ENCODE results near the gene CALR. TPM values are rescaled to one million over a fixed set of nuclear protein-coding genes. Genes with fewer than 3 reads are reported as not detected.
"Not testable (repeated sequence)": the region's sequence is repeated elsewhere in the genome, so short reads cannot be mapped to it uniquely, and the experiment has no call there.

The CALR gene
- total RNA-seq, 1 experiment from 2014 or later: 606 TPM

- H3F3A ChIP-seq (ENCODE audit: insufficient read depth, low read depth): peaks cover 91% of the 10 kb centered on the region
- intact Hi-C loops (cut with micrococcal nuclease; ENCODE audit: unreplicated experiment): no loop called here
- H3K36me3 ChIP-seq (ENCODE audit: low read depth): peaks cover 45% of the 10 kb centered on the region
- no TSS peak for BruUV-seq (replicated peaks)
- peaks cover 32% of the 10 kb centered on the region for H3K79me2 ChIP-seq (ENCODE audit: low read depth)
- peaks cover 23% of the 10 kb centered on the region for H3K4me1 ChIP-seq (replicated peaks; ENCODE audit: insufficient read depth)
- ChIA-PET POLR2A (ENCODE audit: unreplicated experiment) (interaction anchor here (0.7 kb wide), 1 partner anchor 103 kb away, joined by 5 read pairs; no protein-coding TSS in a partner anchor), CTCF (no interaction called here)
- peak overlapping the region; percentile 97 for H3K4me2 ChIP-seq
- no peaks in the 10 kb centered on the region for H3K9me2 ChIP-seq (ENCODE audit: insufficient read depth)
- peaks cover 36% of the 10 kb centered on the region for H4K20me1 ChIP-seq (ENCODE audit: insufficient read depth)
- no peak for TF ChIP-seq EZH2 (IDR thresholded peaks at IDR 0.05; ENCODE audit: low read depth)
- no peak for TF ChIP-seq CTCF (conservative IDR thresholded peaks at IDR 0.05)
- H3K27ac ChIP-seq: no peak overlapping the region
- no peak for DNase-seq
- no peak overlapping the region for H2AFZ ChIP-seq
- H3K27me3 ChIP-seq (ENCODE audit: insufficient read depth, low read depth): no peaks in the 10 kb centered on the region
- H3K4me3 ChIP-seq: no peak overlapping the region
- H3K9me3 ChIP-seq (ENCODE audit: insufficient read depth, low read depth): no peaks in the 10 kb centered on the region
These were observed 9.5 kb downstream of the CALR start for GRCh38 chr19:12947702-12948611.

DNA sequence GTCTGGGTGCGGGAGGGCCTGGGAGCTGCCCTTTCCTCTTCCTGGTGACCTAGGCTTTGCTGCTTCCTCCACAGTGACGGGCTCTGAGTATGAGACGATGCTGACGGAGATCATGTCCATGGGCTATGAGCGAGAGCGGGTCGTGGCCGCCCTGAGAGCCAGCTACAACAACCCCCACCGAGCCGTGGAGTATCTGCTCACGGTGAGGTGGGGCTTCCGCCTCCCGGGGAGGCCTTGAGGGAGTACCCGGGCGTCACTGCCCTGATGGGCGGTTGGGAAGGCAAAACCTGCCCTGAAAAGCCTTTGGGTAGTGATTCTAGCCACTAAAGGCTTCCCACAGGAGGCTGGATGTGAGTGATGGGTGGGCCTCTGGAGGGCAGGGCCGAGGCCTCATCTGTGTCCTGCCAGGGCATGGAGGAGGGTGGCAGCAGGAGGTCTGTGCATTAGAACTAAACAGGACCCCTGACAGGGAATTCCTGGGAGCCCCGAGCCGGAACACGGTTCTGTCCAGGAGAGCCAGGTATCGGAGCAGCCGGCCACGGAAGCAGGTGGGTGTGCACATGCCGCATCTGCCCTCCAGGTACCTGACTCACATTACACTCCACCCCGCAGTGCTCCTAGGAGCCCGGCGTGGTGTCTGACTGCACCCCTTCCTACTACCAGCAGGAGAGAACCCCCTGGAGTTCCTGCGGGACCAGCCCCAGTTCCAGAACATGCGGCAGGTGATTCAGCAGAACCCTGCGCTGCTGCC, 10.4 kb downstream of the CALR start:
- no peaks in the 10 kb centered on the region for H3K27me3 ChIP-seq (ENCODE audit: insufficient read depth, low read depth)
- peaks cover 23% of the 10 kb centered on the region for H3K4me1 ChIP-seq (replicated peaks; ENCODE audit: insufficient read depth)
- BruUV-seq (replicated peaks): no TSS peak
- no peak overlapping the region for H3K4me2 ChIP-seq
- H3K27ac ChIP-seq: no peak overlapping the region
- H4K20me1 ChIP-seq (ENCODE audit: insufficient read depth): peaks cover 39% of the 10 kb centered on the region
- H3K79me2 ChIP-seq (ENCODE audit: low read depth): peaks cover 38% of the 10 kb centered on the region
- no peak for TF ChIP-seq EZH2 (IDR thresholded peaks at IDR 0.05; ENCODE audit: low read depth)
- TF ChIP-seq CTCF (conservative IDR thresholded peaks at IDR 0.05): no peak
- DNase-seq: no peak
- ChIA-PET POLR2A (ENCODE audit: unreplicated experiment) (no interaction called here), CTCF (no interaction called here)
- peaks cover 39% of the 10 kb centered on the region for H3K36me3 ChIP-seq (ENCODE audit: low read depth)
- peaks cover 89% of the 10 kb centered on the region for H3F3A ChIP-seq (ENCODE audit: insufficient read depth, low read depth)
- no peak overlapping the region for H3K4me3 ChIP-seq
- H3K9me2 ChIP-seq (ENCODE audit: insufficient read depth): no peaks in the 10 kb centered on the region
- no peak overlapping the region for H2AFZ ChIP-seq
- H3K9me3 ChIP-seq (ENCODE audit: insufficient read depth, low read depth): no peaks in the 10 kb centered on the region
- intact Hi-C loops (cut with micrococcal nuclease; ENCODE audit: unreplicated experiment): no loop called here

DNA sequence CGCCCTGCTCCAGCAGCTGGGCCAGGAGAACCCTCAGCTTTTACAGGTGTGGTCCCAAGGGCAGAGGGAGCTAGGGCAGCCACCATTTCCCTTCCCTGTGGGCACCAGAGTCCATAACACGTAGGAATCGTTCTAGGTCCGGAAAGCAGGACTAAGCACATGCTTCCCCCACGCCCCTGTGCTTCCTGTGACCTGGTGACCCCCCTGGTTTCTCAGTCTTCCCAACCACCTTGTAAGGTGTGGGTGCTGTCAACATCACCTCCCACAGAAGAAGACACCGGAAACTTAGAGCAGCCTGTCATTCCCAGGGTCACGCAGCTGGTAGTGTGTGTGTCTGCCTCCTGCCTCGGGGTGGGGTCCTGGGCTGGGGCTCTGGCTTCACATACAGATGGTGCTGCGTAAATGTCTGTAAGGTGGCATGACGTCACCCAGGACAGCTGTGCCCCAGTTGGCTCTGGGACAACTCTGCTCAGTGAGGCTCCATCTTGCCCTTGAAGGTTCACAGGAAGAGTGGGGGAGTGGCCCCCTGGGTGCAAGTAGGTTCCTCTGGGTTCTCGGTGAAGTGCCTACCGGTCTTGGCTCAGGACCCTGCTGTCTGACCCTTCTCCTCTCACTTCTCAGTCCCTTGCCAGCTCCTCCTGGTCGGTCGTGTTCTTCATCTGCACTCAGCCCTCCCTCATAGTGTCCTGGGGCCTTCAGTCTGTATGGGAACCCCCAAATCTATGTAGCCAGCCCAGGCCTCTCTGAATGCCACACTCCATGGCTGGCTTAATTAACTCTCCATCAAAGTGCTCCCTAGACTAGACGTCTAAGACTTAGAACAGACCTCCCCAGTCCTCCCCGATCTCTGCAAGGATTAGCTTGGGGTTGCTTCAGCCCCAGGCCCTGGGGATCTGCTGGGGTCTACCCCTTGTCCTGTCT, 11.2 kb downstream of the CALR start:
- no peak for TF ChIP-seq CTCF (conservative IDR thresholded peaks at IDR 0.05)
- TF ChIP-seq EZH2 (IDR thresholded peaks at IDR 0.05; ENCODE audit: low read depth): no peak
- peaks cover 46% of the 10 kb centered on the region for H3K79me2 ChIP-seq (ENCODE audit: low read depth)

DNA sequence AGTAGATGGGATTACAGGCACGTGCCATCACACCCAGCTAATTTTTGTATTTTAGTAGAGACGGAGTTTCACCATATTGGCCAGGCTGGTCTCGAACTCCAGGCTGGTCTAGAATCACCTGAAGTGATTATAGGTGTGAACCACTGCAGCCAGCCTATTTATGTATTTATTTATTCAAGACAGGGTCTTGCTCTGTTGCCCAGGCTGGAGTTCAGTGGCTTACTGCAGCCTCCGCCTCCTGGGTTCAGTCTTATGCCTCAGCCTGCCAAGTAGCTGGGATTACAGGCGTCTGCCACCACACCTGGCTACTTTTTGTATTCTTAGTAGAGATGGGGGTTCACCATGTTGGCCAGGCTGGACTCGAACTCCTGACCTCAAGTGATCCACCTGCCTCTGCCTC, 13.6 kb downstream of the CALR start:
- BruUV-seq (replicated peaks); H3K27ac ChIP-seq; H3K9me2 ChIP-seq (ENCODE audit: insufficient read depth); CTCF ChIA-PET; DNase-seq; intact Hi-C loops (cut with micrococcal nuclease; ENCODE audit: unreplicated experiment); H3K4me2 ChIP-seq; H3K9me3 ChIP-seq (ENCODE audit: insufficient read depth, low read depth); H3K4me3 ChIP-seq; H3K27me3 ChIP-seq (ENCODE audit: insufficient read depth, low read depth); POLR2A ChIA-PET (ENCODE audit: unreplicated experiment); H2AFZ ChIP-seq: not testable (repeated sequence)
- peaks cover 57% of the 10 kb centered on the region for H3K79me2 ChIP-seq (ENCODE audit: low read depth)
- peaks cover 91% of the 10 kb centered on the region for H3F3A ChIP-seq (ENCODE audit: insufficient read depth, low read depth)
- peaks cover 39% of the 10 kb centered on the region for H3K36me3 ChIP-seq (ENCODE audit: low read depth)
- peaks cover 26% of the 10 kb centered on the region for H3K4me1 ChIP-seq (replicated peaks; ENCODE audit: insufficient read depth)
- peaks cover 36% of the 10 kb centered on the region for H4K20me1 ChIP-seq (ENCODE audit: insufficient read depth)

More for the DNA sequence above, 11.2 kb downstream of the CALR start:
- CTCF ChIA-PET: interaction anchor here (0.6 kb wide), 1 partner anchor 17 kb away, joined by 12 read pairs; no protein-coding TSS in a partner anchor
- H3F3A ChIP-seq (ENCODE audit: insufficient read depth, low read depth): peaks cover 89% of the 10 kb centered on the region
- no peak overlapping the region for H3K4me2 ChIP-seq
- no peak for DNase-seq
- no peaks in the 10 kb centered on the region for H3K27me3 ChIP-seq (ENCODE audit: insufficient read depth, low read depth)
- H2AFZ ChIP-seq: no peak overlapping the region
- no peak overlapping the region for H3K27ac ChIP-seq
- H3K4me1 ChIP-seq (replicated peaks; ENCODE audit: insufficient read depth): peaks cover 23% of the 10 kb centered on the region
- POLR2A ChIA-PET (ENCODE audit: unreplicated experiment): interaction anchor here (0.6 kb wide), 1 partner anchor 157 kb away, joined by 4 read pairs; no protein-coding TSS in a partner anchor
- no peaks in the 10 kb centered on the region for H3K9me3 ChIP-seq (ENCODE audit: insufficient read depth, low read depth)
- no TSS peak for BruUV-seq (replicated peaks)
- H3K36me3 ChIP-seq (ENCODE audit: low read depth): peaks cover 39% of the 10 kb centered on the region
- H4K20me1 ChIP-seq (ENCODE audit: insufficient read depth): peaks cover 44% of the 10 kb centered on the region
- intact Hi-C loops (cut with micrococcal nuclease; ENCODE audit: unreplicated experiment): no loop called here
- no peak overlapping the region for H3K4me3 ChIP-seq
- H3K9me2 ChIP-seq (ENCODE audit: insufficient read depth): no peaks in the 10 kb centered on the region

Measured in PC-9 (cell line).